C4-2B (cell line): ENCODE measurements around the gene LRRC56.

Experiments used
- H3K27ac ChIP-seq: fragments of 450-650 bp; 2 replicates; pipeline ENCODE4 v1.5.1; 2017
- CTCF ChIP-seq: fragments of 450-650 bp; conservative IDR thresholded peaks from 2 replicates; pipeline ENCODE4 v1.5.1; 2017; ENCODE audit warnings: mild to moderate bottlenecking
- ZFX ChIP-seq: fragments of 450-650 bp; IDR thresholded peaks from 2 replicates; pipeline ENCODE4 v1.6.1; 2017

The LRRC56 gene

DNA sequence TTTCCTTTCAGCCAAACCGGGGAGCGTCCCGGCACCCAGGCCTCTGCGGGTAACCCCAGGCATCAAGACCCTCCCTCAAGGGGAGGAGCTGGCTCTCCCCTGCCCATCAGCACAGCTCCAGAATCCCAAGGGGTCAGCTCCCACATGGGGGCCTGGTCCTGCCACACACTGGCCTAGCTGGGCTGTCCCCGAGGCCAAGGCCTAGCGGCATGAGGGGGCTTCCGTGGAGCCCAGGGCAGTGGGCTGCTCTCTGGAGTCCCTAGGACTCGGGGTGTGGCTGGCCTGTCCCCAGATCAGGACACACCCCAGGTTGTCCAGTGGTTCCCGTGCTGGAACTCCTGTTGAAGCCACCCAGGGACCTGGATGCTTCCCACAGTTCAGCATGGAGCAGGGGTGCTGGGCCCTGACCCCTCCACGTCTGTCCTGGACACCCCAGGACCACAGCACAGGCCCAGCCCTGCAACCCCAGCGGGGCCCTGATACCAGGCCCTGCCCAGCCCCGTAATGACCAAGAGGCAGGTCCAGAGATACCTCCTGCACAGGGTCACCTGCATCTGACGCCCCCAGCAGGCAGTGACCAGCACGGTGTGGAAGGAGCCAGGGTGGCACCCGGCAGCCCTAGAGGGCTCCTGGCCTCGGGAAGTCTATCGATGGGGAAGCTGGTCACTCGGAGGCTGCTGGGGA, 7.5 kb upstream of the LRRC56 start:
- H3K27ac ChIP-seq: no peak overlapping the region
- no peak for TF ChIP-seq ZFX
- no peak for TF ChIP-seq CTCF

- no peak overlapping the region for H3K27ac ChIP-seq
- no peak for TF ChIP-seq CTCF
- TF ChIP-seq ZFX: no peak
Measured at GRCh38 chr11:530960-531831, 6.1 kb upstream of the LRRC56 start.

- no peak for TF ChIP-seq CTCF
- TF ChIP-seq ZFX: no peak
- H3K27ac ChIP-seq: no peak overlapping the region
Measured at GRCh38 chr11:531919-532526, 5.3 kb upstream of the LRRC56 start.

DNA sequence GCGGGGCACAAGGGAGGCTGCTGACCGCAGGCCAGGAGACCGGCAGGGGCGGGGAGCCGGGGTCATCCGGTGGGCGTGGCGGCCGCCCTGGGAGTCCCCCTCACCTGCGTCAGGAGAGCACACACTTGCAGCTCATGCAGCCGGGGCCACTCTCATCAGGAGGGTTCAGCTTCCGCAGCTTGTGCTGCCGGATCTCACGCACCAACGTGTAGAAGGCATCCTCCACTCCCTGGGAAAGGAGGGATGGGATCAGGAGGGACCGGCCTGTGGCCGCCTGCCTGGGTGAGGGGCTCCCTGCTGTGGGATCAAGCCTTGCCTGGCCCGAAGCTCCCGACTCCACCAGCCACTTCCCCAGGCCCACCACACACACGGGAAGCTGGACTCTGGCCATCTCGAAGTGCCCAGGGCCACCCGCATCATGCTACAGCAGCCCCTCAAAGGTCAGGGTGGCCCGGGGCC, 4.8 kb upstream of the LRRC56 start:
- no peak overlapping the region for H3K27ac ChIP-seq
- no peak for TF ChIP-seq CTCF
- TF ChIP-seq ZFX: no peak

- TF ChIP-seq CTCF (no peak), ZFX (no peak)
- H3K27ac ChIP-seq: no peak overlapping the region
Measured at GRCh38 chr11:532986-533585, 4.2 kb upstream of the LRRC56 start.

DNA sequence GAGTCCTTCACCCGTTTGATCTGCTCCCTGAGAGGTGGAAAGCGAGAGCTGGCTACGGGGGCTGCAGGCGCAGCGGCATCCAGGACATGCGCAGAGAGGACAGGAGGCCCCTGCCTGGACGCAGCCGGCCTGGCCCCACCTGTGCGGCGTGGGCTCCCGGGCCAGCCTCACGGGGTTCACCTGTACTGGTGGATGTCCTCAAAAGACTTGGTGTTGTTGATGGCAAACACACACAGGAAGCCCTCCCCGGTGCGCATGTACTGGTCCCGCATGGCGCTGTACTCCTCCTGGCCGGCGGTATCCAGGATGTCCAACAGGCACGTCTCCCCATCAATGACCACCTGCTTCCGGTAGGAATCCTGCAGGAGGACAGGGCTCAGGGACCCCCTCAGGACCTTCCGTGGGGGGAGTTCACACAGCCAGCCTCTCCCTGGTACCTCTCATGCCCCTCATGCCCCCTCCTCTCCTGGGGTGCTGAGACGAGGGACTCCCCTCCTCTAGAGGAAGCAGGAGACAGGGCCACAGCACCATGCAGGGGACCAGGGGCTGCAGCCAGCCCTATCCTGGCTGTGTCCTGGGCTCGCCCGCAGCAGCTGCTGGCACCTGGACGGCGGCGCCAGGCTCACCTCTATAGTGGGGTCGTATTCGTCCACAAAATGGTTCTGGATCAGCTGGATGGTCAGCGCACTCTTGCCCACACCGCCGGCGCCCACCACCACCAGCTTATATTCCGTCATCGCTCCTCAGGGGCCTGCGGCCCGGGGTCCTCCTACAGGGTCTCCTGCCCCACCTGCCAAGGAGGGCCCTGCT, 3.5 kb upstream of the LRRC56 start:
- peak overlapping the region; percentile 95 for H3K27ac ChIP-seq
- TF ChIP-seq ZFX (no peak), CTCF (no peak)
